WTC11 (cell line): ENCODE measurements around the gene BOK. TPM values are rescaled to one million over a fixed set of nuclear protein-coding genes. Genes with fewer than 3 reads are reported as not detected.

Experiments used
- ATAC-seq: fragments of 200-7000 bp; cut with Tn5 transposase; 2 replicates; pipeline ENCODE4 v1.10.0; 2021; ENCODE audit warnings: mild to moderate bottlenecking, moderate library complexity
- CTCF ChIA-PET: fragments of 300-600 bp; sonication (Branson Sonifier 250); formaldehyde crosslinking; loops from one replicate; lab custom pipeline; 2021; ENCODE audit warnings: antibody characterized with exemption; lab: Charles Lee
- POLR2A ChIA-PET: fragments of 350-600 bp; sonication (Branson Sonifier 250); formaldehyde crosslinking; loops from one replicate; lab custom pipeline; 2021; ENCODE audit warnings: antibody characterized with exemption; lab: Charles Lee
- DNase-seq: peaks from one replicate; pipeline ENCODE4 v3.0.0; 2021; ENCODE audit warnings: low spot score
- H3K27ac Mint-ChIP-seq: 2 replicates; pipeline ENCODE4 v1.8.0; 2021; ENCODE audit warnings: mixed read lengths
- H3K27me3 Mint-ChIP-seq: 2 replicates; pipeline ENCODE4 v1.8.0; 2021; ENCODE audit warnings: low read depth, mild to moderate bottlenecking, moderate library complexity, mixed read lengths
- H3K36me3 Mint-ChIP-seq: 2 replicates; pipeline ENCODE4 v1.8.0; 2021; ENCODE audit warnings: mixed read lengths
- H3K4me1 Mint-ChIP-seq: 2 replicates; pipeline ENCODE4 v1.8.0; 2022; ENCODE audit warnings: mixed read lengths
- H3K4me3 Mint-ChIP-seq: 2 replicates; pipeline ENCODE4 v1.8.0; 2021; ENCODE audit warnings: mild to moderate bottlenecking, moderate library complexity, mixed read lengths
- H3K9me3 Mint-ChIP-seq: 2 replicates; pipeline ENCODE4 v1.8.0; 2021; ENCODE audit warnings: mixed read lengths
- ATF1 ChIP-seq: sonication (generic); formaldehyde crosslinking; IDR thresholded peaks from 2 replicates; pipeline ENCODE4 v1.8.1; 2023; ENCODE audit warnings: mild to moderate bottlenecking, moderate library complexity, missing genetic modification reagents
- FOXK1 ChIP-seq: sonication (generic); formaldehyde crosslinking; IDR thresholded peaks from 2 replicates; pipeline ENCODE4 v1.8.0; 2022; ENCODE audit warnings: mild to moderate bottlenecking, moderate library complexity, missing genetic modification reagents
- NR2C2 ChIP-seq: sonication (generic); formaldehyde crosslinking; IDR thresholded peaks from 2 replicates; pipeline ENCODE4 v1.8.0; 2022; ENCODE audit warnings: mild to moderate bottlenecking, missing genetic modification reagents
- ZNF121 ChIP-seq: sonication (generic); formaldehyde crosslinking; IDR thresholded peaks from 2 replicates; pipeline ENCODE4 v1.8.0; 2023; ENCODE audit warnings: missing genetic modification reagents
- ZNF532 ChIP-seq: fragments of 250-450 bp; sonication (Bioruptor Pico); IDR thresholded peaks from 2 replicates; pipeline ENCODE4 v1.9.0; 2021; ENCODE audit warnings: mild to moderate bottlenecking, borderline replicate concordance
- total RNA-seq: library from RNA; stranded (reverse); gene quantifications from 3 replicates; pipeline ENCODE4 v1.2.3, GENCODE V29; 2021
- TF ChIP-seq, protein P1 (sequence below): fragments of 250-450 bp; sonication (Bioruptor Pico); IDR thresholded peaks from 2 replicates; pipeline ENCODE4 v1.9.0; 2021; ENCODE audit warnings: mild to moderate bottlenecking
- TF ChIP-seq, protein P2 (sequence below): sonication (generic); formaldehyde crosslinking; IDR thresholded peaks from 2 replicates; pipeline ENCODE4 v1.8.1; 2023; ENCODE audit warnings: mild to moderate bottlenecking, missing genetic modification reagents, moderate library complexity
- TF ChIP-seq, protein P3 (sequence below): sonication (generic); formaldehyde crosslinking; IDR thresholded peaks from 2 replicates; pipeline ENCODE4 v1.8.0; 2022; ENCODE audit warnings: mild to moderate bottlenecking, missing genetic modification reagents
- TF ChIP-seq, protein P4 (sequence below): sonication (generic); formaldehyde crosslinking; conservative IDR thresholded peaks from 2 replicates; pipeline ENCODE4 v1.8.1; 2023; ENCODE audit warnings: mild to moderate bottlenecking, low read depth, missing genetic modification reagents, moderate library complexity

BOK gene
- total RNA-seq, 1 experiment from 2014 or later: 39.4 TPM

DNA sequence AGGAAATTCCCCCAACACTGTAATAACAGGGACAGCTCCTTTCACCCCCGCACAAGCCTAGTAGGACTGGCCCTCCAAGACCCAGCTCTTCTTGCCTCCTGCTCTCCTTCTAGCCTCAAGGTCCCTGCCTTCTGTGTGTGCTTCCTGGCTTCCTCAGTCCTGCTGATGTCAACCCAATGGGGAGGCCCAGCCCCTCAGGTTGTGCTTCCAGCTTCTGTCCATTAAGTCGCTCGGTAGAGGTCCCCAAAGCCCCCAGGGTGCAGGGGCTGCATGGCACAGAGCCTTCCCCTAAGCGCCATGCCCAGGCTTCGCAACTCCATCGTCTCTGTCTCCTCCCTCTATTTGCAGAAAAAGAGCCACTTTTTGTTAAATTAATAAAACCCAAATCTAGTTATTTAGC is 39.0 kb downstream of the BOK start (continued):
- TF ChIP-seq ZNF532 (no peak), FOXK1 (no peak), NR2C2 (CRISPR knock-in tag) (no peak)
- TF ChIP-seq, protein P1, sequence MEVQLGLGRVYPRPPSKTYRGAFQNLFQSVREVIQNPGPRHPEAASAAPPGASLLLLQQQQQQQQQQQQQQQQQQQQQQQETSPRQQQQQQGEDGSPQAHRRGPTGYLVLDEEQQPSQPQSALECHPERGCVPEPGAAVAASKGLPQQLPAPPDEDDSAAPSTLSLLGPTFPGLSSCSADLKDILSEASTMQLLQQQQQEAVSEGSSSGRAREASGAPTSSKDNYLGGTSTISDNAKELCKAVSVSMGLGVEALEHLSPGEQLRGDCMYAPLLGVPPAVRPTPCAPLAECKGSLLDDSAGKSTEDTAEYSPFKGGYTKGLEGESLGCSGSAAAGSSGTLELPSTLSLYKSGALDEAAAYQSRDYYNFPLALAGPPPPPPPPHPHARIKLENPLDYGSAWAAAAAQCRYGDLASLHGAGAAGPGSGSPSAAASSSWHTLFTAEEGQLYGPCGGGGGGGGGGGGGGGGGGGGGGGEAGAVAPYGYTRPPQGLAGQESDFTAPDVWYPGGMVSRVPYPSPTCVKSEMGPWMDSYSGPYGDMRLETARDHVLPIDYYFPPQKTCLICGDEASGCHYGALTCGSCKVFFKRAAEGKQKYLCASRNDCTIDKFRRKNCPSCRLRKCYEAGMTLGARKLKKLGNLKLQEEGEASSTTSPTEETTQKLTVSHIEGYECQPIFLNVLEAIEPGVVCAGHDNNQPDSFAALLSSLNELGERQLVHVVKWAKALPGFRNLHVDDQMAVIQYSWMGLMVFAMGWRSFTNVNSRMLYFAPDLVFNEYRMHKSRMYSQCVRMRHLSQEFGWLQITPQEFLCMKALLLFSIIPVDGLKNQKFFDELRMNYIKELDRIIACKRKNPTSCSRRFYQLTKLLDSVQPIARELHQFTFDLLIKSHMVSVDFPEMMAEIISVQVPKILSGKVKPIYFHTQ (CRISPR knock-in tag): no peak
- TF ChIP-seq, all 79 proteins: peak for 0

DNA sequence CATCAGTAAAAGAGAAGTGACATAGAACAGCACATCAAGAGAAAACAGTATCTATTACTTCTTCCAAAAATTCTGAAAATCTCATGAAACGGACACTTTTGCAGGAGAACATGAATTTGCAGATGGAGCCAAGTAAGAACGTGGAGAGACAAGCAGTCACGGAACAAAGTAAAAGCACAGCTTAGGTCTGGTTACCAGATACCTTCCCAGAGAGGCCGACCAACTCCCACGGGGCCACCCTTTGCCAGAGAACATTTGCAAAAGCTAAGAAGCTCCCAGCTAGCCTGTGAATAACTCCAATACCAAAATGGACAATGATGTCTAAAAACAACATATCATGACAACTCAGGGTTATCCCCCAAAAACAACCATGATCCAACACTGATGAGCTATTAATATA is 39.5 kb downstream of the BOK start:
- Mint-ChIP-seq H3K4me1 (no peaks in the 10 kb centered on the region), H3K4me3 (no peak overlapping the region), H3K9me3 (no peaks in the 10 kb centered on the region), H3K27ac (no peak overlapping the region), H3K27me3 (no peaks in the 10 kb centered on the region), H3K36me3 (peaks cover 44% of the 10 kb centered on the region)
- ChIA-PET CTCF (interaction anchor here (1.0 to 2.1 kb wide), 7 partner anchors 12 to 520 kb away, joined by 3 to 11 read pairs (median 3); no protein-coding TSS in a partner anchor), POLR2A (no interaction called here)
- no peak for ATAC-seq
- DNase-seq: no peak
- no peak for TF ChIP-seq ATF1 (CRISPR knock-in tag)
- TF ChIP-seq NR2C2 (CRISPR knock-in tag): no peak

- Mint-ChIP-seq H3K9me3 (no peaks in the 10 kb centered on the region), H3K4me1 (no peaks in the 10 kb centered on the region), H3K36me3 (peaks cover 45% of the 10 kb centered on the region), H3K27me3 (no peaks in the 10 kb centered on the region), H3K27ac (no peak overlapping the region), H3K4me3 (no peak overlapping the region)
- TF ChIP-seq NR2C2 (CRISPR knock-in tag) (no peak), ZNF121 (0 out of 2 replicates have a peak, but pooled peaks have one; percentile 41)
- peak; percentile 35 for DNase-seq
- ChIA-PET POLR2A (interaction anchor here (0.7 kb wide), 1 partner anchor 116 kb away, joined by 3 read pairs; no protein-coding TSS in a partner anchor), CTCF (interaction anchor here (0.5 to 2.1 kb wide), 10 partner anchors 11 to 520 kb away, joined by 3 to 11 read pairs (median 4); no protein-coding TSS in a partner anchor)
- peak; percentile 46 for ATAC-seq
These were observed 39.9 kb downstream of the BOK start for GRCh38 chr2:241598487-241598886.

DNA sequence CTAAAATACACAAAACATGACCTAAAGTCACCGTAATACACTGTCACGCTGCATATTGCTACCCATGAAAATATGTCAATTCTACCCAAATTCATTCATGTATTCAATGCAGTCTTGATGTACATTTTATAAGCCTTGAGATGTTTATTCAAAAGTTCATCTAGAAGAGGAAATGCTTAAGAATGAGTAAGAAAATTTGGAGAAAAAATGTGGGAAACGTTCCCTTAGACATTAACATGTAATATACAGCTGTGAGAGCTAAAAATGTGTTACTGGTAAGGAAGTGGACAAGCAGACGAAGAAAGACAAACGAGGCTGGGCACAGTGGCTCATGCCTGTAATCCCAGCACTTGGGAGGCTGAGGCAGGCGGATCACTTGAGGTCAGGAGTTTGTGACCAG is 41.1 kb downstream of the BOK start:
- no peaks in the 10 kb centered on the region for H3K27me3 Mint-ChIP-seq
- TF ChIP-seq, protein P2, sequence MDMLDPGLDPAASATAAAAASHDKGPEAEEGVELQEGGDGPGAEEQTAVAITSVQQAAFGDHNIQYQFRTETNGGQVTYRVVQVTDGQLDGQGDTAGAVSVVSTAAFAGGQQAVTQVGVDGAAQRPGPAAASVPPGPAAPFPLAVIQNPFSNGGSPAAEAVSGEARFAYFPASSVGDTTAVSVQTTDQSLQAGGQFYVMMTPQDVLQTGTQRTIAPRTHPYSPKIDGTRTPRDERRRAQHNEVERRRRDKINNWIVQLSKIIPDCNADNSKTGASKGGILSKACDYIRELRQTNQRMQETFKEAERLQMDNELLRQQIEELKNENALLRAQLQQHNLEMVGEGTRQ: no peak
- TF ChIP-seq, protein P3, sequence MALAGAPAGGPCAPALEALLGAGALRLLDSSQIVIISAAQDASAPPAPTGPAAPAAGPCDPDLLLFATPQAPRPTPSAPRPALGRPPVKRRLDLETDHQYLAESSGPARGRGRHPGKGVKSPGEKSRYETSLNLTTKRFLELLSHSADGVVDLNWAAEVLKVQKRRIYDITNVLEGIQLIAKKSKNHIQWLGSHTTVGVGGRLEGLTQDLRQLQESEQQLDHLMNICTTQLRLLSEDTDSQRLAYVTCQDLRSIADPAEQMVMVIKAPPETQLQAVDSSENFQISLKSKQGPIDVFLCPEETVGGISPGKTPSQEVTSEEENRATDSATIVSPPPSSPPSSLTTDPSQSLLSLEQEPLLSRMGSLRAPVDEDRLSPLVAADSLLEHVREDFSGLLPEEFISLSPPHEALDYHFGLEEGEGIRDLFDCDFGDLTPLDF (CRISPR knock-in tag): no peak
- TF ChIP-seq, protein P4, sequence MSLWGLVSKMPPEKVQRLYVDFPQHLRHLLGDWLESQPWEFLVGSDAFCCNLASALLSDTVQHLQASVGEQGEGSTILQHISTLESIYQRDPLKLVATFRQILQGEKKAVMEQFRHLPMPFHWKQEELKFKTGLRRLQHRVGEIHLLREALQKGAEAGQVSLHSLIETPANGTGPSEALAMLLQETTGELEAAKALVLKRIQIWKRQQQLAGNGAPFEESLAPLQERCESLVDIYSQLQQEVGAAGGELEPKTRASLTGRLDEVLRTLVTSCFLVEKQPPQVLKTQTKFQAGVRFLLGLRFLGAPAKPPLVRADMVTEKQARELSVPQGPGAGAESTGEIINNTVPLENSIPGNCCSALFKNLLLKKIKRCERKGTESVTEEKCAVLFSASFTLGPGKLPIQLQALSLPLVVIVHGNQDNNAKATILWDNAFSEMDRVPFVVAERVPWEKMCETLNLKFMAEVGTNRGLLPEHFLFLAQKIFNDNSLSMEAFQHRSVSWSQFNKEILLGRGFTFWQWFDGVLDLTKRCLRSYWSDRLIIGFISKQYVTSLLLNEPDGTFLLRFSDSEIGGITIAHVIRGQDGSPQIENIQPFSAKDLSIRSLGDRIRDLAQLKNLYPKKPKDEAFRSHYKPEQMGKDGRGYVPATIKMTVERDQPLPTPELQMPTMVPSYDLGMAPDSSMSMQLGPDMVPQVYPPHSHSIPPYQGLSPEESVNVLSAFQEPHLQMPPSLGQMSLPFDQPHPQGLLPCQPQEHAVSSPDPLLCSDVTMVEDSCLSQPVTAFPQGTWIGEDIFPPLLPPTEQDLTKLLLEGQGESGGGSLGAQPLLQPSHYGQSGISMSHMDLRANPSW: no peak
- ChIA-PET POLR2A (no interaction called here), CTCF (interaction anchor here (1.0 kb wide), 1 partner anchor 208 kb away, joined by 5 read pairs; no protein-coding TSS in a partner anchor)
- DNase-seq (no peak), ATAC-seq (no peak)
- H3K4me1 Mint-ChIP-seq: no peaks in the 10 kb centered on the region
- no peaks in the 10 kb centered on the region for H3K9me3 Mint-ChIP-seq
- H3K27ac Mint-ChIP-seq: no peak overlapping the region
- H3K36me3 Mint-ChIP-seq: peaks cover 48% of the 10 kb centered on the region
- H3K4me3 Mint-ChIP-seq: no peak overlapping the region
